HUDEP-2 (cell line): ENCODE results near the gene WNT4.
A peak's percentile ranks its signal among the peaks of the same experiment; 100 is the strongest.

Experiments used
- DNase-seq, 76 experiments: peaks; one replicate each; lab custom pipeline; 2025; ENCODE audit not compliant: unreplicated experiment in 76 of 76; lab: John Stamatoyannopoulos, UW

WNT4 gene

DNA sequence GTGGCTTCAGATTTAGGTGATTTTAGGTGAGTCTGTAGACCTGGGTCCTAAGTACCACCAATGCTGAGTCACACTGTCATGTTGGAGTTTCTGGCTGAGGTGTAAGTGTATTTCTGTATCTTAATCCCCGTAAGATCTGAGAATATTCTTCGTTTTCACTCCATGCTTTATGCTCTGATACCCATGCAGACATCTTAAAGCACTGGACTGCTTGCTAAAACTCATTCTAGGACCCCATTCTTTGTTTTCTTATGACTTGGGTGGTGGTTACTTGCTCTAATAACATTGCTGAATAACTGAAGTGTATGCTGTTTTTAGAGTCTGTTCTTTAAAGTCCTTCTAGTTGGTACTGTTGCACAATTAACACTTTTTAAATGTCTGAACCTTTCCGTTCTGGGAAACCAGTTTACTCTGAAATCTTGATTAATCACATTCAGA is 53.7 kb downstream of the WNT4 start:
- DNase-seq, result no peak

DNA sequence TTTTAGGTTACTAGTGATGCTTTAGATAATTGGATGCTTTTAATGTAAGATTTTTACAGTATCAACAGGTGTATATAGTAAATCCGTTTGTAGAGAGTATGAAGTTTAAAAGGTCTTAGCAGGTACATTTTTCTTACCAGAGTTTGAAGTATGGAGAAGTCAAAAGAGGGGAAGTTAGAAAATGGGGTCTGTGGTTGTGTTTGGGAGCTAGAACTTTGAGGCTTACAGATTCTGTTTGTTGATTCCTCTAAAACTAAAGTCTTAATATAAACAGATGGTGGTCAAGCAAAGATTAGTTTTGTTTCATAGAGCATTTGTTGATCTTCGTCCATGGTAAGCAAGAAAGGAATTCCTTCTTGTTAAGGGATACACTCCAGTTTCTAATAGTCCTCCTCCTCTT is 54.6 kb downstream of the WNT4 start:
- no peak for DNase-seq

DNA sequence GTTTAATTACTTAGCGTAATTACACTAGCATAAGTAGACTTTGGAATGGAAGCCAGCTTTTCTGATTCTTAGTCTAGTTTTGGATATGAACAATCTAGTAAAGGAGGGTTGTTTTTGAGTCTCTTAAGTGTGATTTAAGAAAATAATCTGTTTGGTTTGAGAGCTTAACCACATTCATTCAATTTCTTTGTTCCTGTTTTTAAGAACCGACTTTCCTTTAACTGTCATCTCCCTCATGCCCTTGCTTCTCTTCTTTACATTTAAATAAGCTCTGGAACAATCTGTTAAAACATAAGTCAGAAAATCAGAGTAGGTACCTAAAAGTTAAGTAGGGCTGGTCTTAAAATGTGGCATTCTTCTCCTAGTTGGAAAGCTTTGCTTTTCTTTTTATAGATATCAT is 62.7 kb downstream of the WNT4 start:
- DNase-seq, result no peak

DNA sequence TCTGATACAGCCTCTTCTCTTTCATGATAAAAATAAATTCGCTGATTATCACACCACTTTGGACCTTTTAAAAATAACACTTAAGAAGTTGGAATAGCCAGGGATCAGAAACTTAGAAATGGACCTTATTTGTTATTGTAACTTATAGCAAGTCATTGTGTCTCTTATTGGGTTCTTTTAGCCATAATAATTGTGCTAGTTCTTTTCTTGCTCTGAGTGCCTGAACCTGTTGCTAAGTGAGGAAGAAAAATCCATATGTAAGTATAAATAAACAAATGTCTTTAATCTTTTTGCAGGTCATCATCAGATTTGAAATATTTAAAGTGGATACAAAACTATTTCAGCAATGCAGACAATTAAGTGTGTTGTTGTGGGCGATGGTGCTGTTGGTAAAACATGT is 64.8 kb downstream of the WNT4 start:
- no peak for DNase-seq

DNA sequence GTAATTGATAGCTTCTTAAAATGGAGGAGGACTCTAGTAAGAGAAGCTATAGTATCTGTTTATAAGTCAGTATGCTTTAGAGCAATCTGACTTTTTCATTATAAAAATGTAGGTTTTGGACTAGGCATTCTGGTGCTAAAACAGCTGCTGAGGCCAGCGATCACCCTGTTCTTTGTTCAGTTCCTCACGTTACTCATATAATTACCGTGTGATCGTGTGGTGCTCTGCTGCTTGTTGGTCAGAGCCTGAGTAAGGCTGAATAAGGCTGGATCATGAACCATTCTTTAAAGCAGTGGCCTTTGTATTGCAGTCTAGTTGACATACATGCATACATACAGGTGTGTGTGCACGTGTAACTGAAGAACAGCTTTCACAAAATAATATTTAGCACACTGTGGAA is 65.2 kb downstream of the WNT4 start:
- no peak for DNase-seq

DNA sequence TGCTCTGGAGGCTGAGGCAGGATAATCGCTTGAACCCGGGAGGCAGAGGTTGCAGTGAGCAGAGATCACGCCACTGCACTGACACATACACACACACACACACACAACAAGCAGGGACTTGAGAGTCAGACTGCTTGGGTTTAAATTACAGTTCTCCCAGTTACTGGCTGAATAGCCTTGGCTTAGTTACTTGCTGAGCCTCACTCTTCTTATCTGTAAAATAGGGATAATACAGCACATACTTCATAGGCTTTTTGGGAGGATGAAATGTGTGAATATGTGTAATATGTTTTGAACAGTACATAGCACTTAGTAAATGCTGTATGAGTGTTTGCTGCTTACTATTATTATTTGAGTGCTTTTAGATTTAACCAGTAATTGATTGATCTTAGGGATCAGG is 66.6 kb downstream of the WNT4 start:
- DNase-seq, result no peak

DNA sequence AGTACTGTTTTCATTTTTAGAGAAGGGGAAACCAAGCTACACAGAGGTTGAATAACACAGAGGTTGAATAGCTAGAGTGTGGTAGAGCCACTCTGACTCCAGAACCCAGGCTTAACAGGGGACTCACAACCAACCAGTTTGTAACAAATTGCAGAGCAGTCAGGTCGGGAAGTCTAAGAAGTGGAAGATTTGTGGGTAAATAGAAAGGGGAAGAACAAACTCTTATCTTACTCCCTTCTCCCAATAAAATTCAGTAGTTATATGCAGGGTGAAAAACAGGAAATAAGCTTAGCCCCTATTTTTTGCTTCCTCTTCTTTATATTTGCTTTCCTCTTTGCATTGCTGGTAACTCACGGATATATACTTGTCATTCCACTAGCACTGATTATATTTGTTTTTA is 67.2 kb downstream of the WNT4 start:
- peak in 1 of 76 experiments; percentile 3 for DNase-seq

DNA sequence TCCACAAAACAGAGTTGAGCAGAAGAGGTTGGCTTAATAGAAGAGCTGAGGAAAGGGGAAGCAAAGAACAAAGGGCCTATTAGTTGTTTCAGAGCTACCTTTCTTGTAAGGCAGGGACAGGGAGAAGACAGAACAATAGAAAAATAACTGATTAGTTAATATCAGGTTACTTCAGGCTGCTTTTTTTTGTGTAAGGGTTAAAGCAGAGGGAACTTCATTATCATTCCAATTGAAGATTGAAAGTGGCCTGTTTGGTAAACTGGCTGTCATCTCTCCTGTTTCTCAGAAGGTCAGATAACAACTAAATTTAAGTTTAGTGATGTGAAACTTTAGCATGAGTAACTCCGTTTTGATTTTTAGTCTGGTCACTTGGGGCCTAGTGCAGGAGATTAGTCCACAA is 68.1 kb downstream of the WNT4 start:
- no peak for DNase-seq

DNA sequence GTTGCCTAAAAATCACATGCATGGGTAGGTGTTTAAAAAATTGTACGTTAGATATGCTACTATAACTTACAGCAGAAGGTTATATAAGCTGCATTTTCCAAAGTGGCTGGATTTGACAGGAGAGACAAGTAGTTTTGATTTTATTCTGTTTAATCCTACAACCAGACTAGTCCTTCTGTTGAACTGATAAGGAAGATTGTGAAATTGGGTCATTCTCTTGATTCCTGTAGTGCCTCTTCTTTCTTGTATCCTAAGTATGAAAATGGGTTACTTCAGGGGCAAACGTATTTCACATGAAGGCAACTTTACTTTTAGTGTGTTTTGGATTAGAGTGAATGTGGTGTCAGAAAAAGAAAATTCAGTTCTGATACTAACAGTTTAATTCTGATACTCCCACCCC is 71.4 kb downstream of the WNT4 start:
- no peak for DNase-seq
